ENCODE results near the gene CACNA1D.

DNA sequence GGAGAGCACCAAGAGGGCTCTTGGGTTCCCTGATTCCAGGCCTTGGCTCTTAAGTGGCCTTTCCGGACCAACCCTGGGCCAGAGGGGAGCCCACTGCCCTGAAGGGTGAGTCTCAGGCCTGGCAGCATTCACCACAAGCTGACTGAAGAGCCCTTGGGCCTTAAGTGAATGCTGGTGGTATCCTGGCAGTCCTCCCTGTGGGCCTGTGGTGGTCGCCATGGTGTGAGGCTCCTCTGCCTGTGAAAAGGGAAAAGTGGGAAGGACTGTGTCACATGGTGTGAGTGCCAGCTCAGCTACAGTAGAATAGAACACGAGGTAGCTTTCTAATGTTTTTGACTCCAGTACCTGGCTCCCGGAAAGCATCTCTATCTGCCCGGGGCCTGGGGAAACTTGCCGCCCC lies 336.5 kb downstream of the CACNA1D start:
- TF ChIP-seq, protein P1, sequence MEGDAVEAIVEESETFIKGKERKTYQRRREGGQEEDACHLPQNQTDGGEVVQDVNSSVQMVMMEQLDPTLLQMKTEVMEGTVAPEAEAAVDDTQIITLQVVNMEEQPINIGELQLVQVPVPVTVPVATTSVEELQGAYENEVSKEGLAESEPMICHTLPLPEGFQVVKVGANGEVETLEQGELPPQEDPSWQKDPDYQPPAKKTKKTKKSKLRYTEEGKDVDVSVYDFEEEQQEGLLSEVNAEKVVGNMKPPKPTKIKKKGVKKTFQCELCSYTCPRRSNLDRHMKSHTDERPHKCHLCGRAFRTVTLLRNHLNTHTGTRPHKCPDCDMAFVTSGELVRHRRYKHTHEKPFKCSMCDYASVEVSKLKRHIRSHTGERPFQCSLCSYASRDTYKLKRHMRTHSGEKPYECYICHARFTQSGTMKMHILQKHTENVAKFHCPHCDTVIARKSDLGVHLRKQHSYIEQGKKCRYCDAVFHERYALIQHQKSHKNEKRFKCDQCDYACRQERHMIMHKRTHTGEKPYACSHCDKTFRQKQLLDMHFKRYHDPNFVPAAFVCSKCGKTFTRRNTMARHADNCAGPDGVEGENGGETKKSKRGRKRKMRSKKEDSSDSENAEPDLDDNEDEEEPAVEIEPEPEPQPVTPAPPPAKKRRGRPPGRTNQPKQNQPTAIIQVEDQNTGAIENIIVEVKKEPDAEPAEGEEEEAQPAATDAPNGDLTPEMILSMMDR (optimal IDR thresholded peaks at IDR 0.05 in 1 of 3, IDR thresholded peaks at IDR 0.05 in 1 of 3, conservative IDR thresholded peaks at IDR 0.05 in 1 of 3; ENCODE audit: extremely low read depth in 1 of 3, insufficient read depth in 2 of 3, low read length in 3 of 3), result no peak
- TF ChIP-seq EZH2 (IDR thresholded peaks at IDR 0.05; ENCODE audit: low read length), result no peak
